BLaER1 treated with 17β-estradiol and CSF1 and Interleukin-3, amounts not matched to agents 10 nM and 100 nM (cell line): ENCODE data around the gene SNRNP25.

Experiments used
- H3K27ac ChIP-seq, 11 experiments: shearing (Covaris generic); formaldehyde crosslinking; 2 replicates each; pipeline ENCODE4 v1.8.1; 2022
- H3K27me3 ChIP-seq, 11 experiments: shearing (Covaris generic); formaldehyde crosslinking; 2 replicates each; pipeline ENCODE4 v1.8.1; 2022
- H3K36me3 ChIP-seq, 11 experiments: shearing (Covaris generic); formaldehyde crosslinking; 2 replicates each; pipeline ENCODE4 v1.8.1; 2022
- H3K4me1 ChIP-seq, 10 experiments: shearing (Covaris generic); formaldehyde crosslinking; 2 replicates each; pipeline ENCODE4 v1.8.1; 2022
- H3K4me2 ChIP-seq, 11 experiments: shearing (Covaris generic); formaldehyde crosslinking; 2 replicates each; pipeline ENCODE4 v1.8.1; 2022
- H3K4me3 ChIP-seq, 10 experiments: shearing (Covaris generic); formaldehyde crosslinking; 2 replicates each; pipeline ENCODE4 v1.8.1; 2022
- H3K9ac ChIP-seq, 11 experiments: shearing (Covaris generic); formaldehyde crosslinking; 2 replicates each; pipeline ENCODE4 v1.8.1; 2022
- H3K9me3 ChIP-seq, 11 experiments: shearing (Covaris generic); formaldehyde crosslinking; replicated peaks in 1 of 11; 2 replicates each; pipeline ENCODE4 v1.8.1; 2022
- H4K20me1 ChIP-seq, 11 experiments: shearing (Covaris generic); formaldehyde crosslinking; 2 replicates each; pipeline ENCODE4 v1.8.1; 2022
- Cebpa-rat ChIP-seq, 11 experiments: shearing (Covaris generic); IDR thresholded peaks; 2 replicates each; pipeline ENCODE4 v1.8.1; 2022

Gene SNRNP25

DNA sequence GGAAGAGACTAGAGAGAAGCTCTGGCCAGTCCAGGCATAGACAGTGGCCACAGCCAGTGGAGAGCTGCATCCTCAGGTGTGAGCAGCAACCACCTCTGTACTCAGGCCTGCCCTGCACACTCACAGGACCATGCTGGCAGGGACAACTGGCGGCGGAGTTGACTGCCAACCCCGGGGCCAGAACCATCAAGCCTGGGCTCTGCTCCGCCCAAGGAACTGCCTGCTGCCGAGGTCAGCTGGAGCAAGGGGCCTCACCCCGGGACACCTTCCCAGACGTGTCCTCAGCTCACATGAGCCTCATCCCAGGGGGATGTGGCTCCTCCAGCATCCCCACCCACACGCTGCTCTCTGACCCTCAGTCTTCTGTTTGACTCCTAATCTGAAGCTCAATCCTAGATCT, 15.6 kb downstream of the SNRNP25 start:
- Histone ChIP-seq H3K4me3 (no peak overlapping the region), H3K4me1 (peaks cover 20 to 78% (median 63%) of the 10 kb centered on the region in 10 experiments), H3K4me2 (peak overlapping the region; percentile 12 to 100 (median 39); a peak in 17 of 22 replicates), H3K27ac (no peak overlapping the region), H3K36me3 (peaks cover 0 to 7% (median 0%) of the 10 kb centered on the region in 11 experiments; a peak in 3 of 22 replicates), H3K9ac (peak overlapping the region in 5 of 11 experiments; percentile 4 to 46 (median 41); a peak in 3 of 22 replicates), H4K20me1 (peaks cover 0 to 73% (median 20%) of the 10 kb centered on the region in 11 experiments; a peak in 13 of 22 replicates), H3K27me3 (peaks cover 18 to 53% (median 44%) of the 10 kb centered on the region in 11 experiments), H3K9me3 (no peaks in the 10 kb centered on the region)
- no peak for TF ChIP-seq Cebpa-rat (IDR thresholded peaks at IDR 0.05)

DNA sequence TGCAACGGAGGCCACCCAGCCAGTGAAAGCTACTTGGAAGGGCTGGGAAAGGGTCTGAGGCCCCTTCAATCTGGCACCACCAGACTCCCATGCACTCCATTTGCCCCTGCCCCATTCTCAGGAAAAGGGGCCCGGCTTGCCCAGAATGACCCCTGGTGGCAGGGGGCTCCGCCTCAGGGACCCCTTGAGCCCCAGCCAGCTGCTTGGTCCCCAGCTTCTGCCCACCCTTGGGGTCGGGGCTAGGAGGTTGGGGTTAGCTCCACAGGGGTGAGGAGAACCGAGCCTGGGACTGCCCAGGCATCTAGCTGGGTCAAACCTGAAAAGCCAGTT, 17.5 kb downstream of the SNRNP25 start:
- H3K4me1 ChIP-seq: peaks cover 32 to 89% (median 72%) of the 10 kb centered on the region in 10 experiments
- peak overlapping the region in 9 of 11 experiments; percentile 95 to 100 (median 99); a peak in 17 of 22 replicates for H3K4me2 ChIP-seq
- peak overlapping the region in 6 of 10 experiments; percentile 61 to 77 (median 67); a peak in 9 of 20 replicates for H3K4me3 ChIP-seq
- H3K9ac ChIP-seq: peak overlapping the region in 8 of 11 experiments; percentile 67 to 78 (median 76); a peak in 9 of 22 replicates
- no peak overlapping the region for H3K27ac ChIP-seq
- peaks cover 18 to 56% (median 47%) of the 10 kb centered on the region in 11 experiments for H3K27me3 ChIP-seq
- no peaks in the 10 kb centered on the region for H3K36me3 ChIP-seq
- TF ChIP-seq Cebpa-rat (IDR thresholded peaks at IDR 0.05): no peak
- no peaks in the 10 kb centered on the region for H3K9me3 ChIP-seq
- H4K20me1 ChIP-seq: peaks cover 0 to 56% (median 15%) of the 10 kb centered on the region in 11 experiments; a peak in 13 of 22 replicates

DNA sequence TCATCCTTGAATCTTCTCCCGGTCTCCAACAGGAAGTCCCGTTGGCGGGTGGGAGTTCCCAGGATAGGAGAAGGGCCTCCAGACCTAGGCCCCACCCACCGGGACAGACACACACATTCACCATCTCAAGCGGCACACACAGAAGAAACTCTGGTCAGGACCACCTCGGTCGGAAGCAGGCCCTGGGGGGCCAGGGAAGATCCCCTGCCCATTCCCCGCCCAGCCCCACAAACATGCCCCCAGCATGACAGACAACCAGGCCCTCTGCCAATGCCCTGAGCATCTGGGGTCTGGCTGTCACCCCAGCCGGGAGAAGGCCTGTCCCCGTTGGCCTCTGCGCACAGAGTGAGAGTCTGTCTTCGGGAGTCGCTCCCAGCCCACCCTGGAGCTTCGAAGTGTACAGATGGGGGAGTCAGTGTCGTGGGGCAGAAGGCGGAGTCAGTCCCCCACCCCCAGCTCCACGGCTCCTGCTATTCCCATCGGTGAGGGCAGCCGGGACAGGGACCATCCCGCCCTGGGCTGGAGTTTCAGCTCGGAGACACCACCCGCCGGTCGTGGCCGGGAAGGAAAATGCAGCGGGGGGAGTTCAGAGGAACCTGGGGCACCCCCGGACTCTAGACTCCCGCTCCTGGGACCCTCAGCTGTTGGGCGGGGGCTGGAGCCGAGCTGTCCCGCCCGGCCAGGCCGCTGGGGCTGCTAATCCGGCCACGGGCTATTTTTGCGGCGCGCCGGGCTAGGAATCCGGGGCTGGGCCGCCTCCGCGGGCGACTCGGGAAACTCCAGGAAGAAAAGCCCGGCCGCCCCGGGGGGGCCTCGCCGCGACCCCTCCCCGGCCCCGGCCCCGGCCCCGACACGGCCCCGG, 18.1 kb downstream of the SNRNP25 start:
- H4K20me1 ChIP-seq: peaks cover 0 to 50% (median 15%) of the 10 kb centered on the region in 11 experiments; a peak in 13 of 22 replicates
- H3K36me3 ChIP-seq: no peaks in the 10 kb centered on the region
- no peaks in the 10 kb centered on the region for H3K9me3 ChIP-seq
- peak overlapping the region; percentile 67 to 79 (median 76) for H3K9ac ChIP-seq
- peaks cover 18 to 56% (median 47%) of the 10 kb centered on the region in 11 experiments for H3K27me3 ChIP-seq
- H3K4me2 ChIP-seq: peak overlapping the region; percentile 95 to 100 (median 99)
- H3K4me1 ChIP-seq: peaks cover 38 to 93% (median 77%) of the 10 kb centered on the region in 10 experiments
- H3K27ac ChIP-seq: peak overlapping the region in 8 of 11 experiments; percentile 42 to 99 (median 60); a peak in 13 of 22 replicates
- H3K4me3 ChIP-seq: peak overlapping the region; percentile 51 to 77 (median 64)
- TF ChIP-seq Cebpa-rat (IDR thresholded peaks at IDR 0.05): no peak

DNA sequence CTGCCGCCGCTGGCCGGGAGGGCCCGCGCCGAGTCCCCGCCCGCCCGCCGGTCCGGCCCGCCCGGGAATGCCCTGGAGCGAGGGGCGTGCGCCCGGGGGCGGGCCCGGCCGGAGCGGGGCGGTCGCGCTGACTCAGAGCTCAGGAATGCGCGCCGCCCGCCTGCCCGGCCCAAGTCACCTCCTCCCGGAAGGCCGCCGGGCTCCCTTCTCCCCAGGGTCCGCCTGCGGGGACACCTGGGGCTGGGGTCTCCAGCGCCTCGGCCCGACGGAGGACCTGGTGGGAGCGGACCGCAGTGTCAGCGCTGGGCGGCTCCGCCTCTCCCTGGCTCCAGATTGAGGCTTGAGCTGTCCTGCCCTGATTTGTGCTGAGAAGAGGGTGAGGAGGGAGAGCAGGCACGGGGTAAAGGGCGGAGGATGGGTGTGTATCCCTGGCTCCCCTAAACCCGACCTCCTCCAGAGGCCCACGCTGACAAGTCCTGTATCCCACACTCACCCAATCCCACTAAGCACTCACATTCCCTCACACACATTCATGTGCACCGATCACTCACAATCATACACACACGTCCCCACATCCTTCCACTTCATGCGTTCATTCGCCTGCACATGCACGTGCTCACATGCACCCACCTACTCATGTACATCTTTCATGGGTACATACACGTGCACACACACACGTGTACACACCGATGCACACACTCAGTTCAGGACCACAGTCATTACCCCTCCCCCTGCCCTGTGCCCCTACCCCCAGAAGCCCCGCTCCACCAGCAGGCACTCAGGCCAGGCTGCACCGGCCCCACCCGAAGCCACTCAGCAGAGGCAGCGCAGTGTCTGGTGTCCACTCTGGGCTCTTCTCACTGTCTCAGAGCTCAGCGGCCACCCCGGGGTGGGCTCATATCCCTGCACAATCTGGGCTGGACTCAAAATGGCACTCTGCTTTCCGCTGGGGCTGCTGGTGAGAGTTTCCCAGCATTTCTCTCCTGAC, 19.2 kb downstream of the SNRNP25 start, which contains the start of gene RHBDF1:
Gene RHBDF1 (minus strand): TSS at position 71 of the 988 bp plus-strand sequence. CDS start 7,616 bp downstream, outside the sequence.
- TF ChIP-seq Cebpa-rat (IDR thresholded peaks at IDR 0.05): no peak
- Histone ChIP-seq H3K27ac (peak within 1 kb of the TSS; percentile 35 to 99 (median 64); a peak in 21 of 22 replicates), H3K4me3 (peak within 1 kb of the TSS; percentile 51 to 77 (median 64)), H3K9me3 (no peaks in the 10 kb centered on the region), H3K36me3 (no peaks in the 10 kb centered on the region), H4K20me1 (peaks cover 0 to 40% (median 15%) of the 10 kb centered on the region in 11 experiments; a peak in 13 of 22 replicates), H3K4me2 (peak within 1 kb of the TSS; percentile 96 to 100 (median 99)), H3K4me1 (peaks cover 49 to 96% (median 85%) of the 10 kb centered on the region in 10 experiments), H3K27me3 (peaks cover 18 to 56% (median 47%) of the 10 kb centered on the region in 11 experiments), H3K9ac (peak within 1 kb of the TSS; percentile 67 to 79 (median 76))

DNA sequence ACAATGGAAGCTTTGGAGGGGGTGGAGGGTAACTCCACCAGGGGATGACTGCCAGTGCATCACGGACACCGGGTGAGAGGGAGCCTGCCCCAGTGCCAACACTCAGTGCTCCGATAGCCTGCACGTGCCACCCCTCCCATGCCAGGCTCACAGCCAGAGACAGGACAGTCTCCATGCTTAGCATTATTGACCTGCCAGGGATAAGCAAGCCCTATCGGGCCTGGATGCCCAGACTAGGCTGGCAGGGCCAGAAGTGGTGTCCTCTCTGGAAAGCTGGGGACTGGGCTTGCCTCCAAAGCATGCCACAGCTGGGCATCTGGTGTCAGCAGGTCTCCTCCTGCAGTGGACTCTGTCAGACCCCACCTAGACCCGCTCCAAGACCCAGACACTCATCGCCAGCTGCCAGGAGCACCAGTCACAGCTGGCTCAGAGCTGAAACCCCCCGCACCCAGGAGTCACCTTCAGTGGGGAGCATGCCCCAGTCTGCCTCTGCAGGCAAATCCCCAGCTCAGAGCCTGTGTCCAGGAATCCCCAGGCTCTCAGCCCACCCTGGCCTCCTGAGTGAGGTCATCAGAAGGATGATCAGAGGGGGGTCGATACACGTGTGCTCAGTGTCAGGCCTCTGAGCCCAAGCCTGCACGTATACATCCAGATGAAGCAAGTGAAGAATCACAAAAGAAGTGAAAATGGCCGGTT, 20.6 kb downstream of the SNRNP25 start:
- Histone ChIP-seq H3K4me2 (peak overlapping the region; percentile 96 to 100 (median 99); a peak in 20 of 22 replicates), H3K4me1 (peaks cover 51 to 89% (median 80%) of the 10 kb centered on the region in 10 experiments), H3K9ac (peak overlapping the region in 6 of 11 experiments; percentile 11 to 73 (median 22); a peak in 8 of 22 replicates), H3K4me3 (no peak overlapping the region), H4K20me1 (peaks cover 0 to 30% (median 14%) of the 10 kb centered on the region in 11 experiments; a peak in 13 of 22 replicates), H3K36me3 (peaks cover 0 to 3% (median under 1%) of the 10 kb centered on the region in 11 experiments; a peak in 10 of 22 replicates), H3K9me3 (no peaks in the 10 kb centered on the region), H3K27ac (peak overlapping the region in 8 of 11 experiments; percentile 36 to 99 (median 46); a peak in 15 of 22 replicates), H3K27me3 (peaks cover 18 to 54% (median 47%) of the 10 kb centered on the region in 11 experiments)
- TF ChIP-seq Cebpa-rat (IDR thresholded peaks at IDR 0.05): no peak

DNA sequence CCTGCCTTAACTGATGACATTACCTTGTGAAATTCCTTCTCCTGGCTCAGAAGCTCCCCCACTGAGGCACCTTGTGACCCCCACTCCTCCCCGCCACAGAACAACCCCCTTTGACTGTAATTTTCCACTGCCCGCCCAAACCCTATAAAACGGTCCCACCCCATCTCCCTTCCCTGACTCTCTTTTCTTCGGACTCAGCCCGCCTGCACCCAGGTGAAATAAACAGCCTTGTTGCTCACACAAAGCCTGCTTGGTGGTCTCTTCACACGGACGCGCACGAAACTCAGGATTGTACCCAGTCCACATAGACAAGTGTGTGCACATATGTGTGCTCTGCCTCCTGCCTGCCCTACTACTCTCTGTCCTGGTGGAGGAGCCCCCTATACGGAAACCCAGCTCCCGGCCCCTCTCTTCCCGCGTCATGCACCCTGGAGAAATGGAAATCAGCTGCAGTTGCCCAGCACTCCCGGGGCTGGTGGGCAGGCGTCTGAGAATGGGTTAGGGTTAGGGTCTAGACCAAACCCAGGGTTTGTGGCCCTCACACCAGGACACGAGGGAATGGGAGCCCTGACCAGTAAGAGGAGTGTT, 21.2 kb downstream of the SNRNP25 start:
- H3K9me3 ChIP-seq: no peaks in the 10 kb centered on the region
- peaks cover 57 to 89% (median 80%) of the 10 kb centered on the region in 10 experiments for H3K4me1 ChIP-seq
- peaks cover 0 to 30% (median 14%) of the 10 kb centered on the region in 11 experiments; a peak in 13 of 22 replicates for H4K20me1 ChIP-seq
- H3K4me3 ChIP-seq: peak overlapping the region in 2 of 10 experiments; percentile 80 to 93; a peak in 2 of 20 replicates
- peak overlapping the region; percentile 96 to 100 (median 99) for H3K4me2 ChIP-seq
- peak overlapping the region in 9 of 11 experiments; percentile 93 to 100 (median 98); a peak in 17 of 22 replicates for H3K9ac ChIP-seq
- H3K27ac ChIP-seq: peak overlapping the region in 9 of 11 experiments; percentile 95 to 99 (median 97); a peak in 17 of 22 replicates
- peaks cover 5 to 10% (median 7%) of the 10 kb centered on the region in 11 experiments for H3K36me3 ChIP-seq
- H3K27me3 ChIP-seq: peaks cover 18 to 47% (median 44%) of the 10 kb centered on the region in 11 experiments
- no peak for TF ChIP-seq Cebpa-rat (IDR thresholded peaks at IDR 0.05)
